Measurements from ENCODE around the gene RBP3. TPM values are rescaled to one million over a fixed set of nuclear protein-coding genes. Genes with fewer than 3 reads are reported as not detected.

RBP3 gene
- total and polyA plus RNA-seq, 2 of the 4 experiments (the other 2 are of a cell fraction), result not detected

DNA sequence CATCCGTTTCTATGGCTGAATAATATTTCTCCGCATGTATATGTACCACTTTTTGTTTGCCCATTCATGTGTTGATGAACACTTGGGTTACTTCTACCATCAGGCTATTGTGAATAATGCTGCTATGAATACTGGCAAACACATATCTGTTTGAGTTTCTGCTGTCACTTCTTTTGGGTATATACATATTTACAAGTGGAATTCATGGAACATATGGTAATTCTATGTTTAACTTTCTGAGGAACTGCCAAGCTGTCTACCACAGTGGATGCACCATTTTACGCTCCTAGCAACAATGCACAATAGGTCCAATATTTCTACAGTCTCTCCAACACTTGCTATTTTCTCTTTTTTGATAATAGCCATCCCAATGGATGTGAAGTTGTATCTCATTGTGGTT lies 41.5 kb downstream of the RBP3 start:
- in situ Hi-C loops (cut with MboI; ENCODE audit: low sequenced_read_pairs), result loop anchor here (10.0 kb wide), 1 partner anchor 1285 kb away; no protein-coding TSS in a partner anchor
- H4K20me1 ChIP-seq (ENCODE audit: insufficient read depth, low read length), result no peaks in the 10 kb centered on the region
- no peak overlapping the region for H4K8ac ChIP-seq (ENCODE audit: low read depth in 2 of 2, low read length in 2 of 2)
- peaks cover 21% of the 10 kb centered on the region for H3K27me3 ChIP-seq (ENCODE audit: control insufficient read depth, insufficient read depth, low read length)
- H3K9me1 ChIP-seq (ENCODE audit: insufficient read depth, low read length), result no peaks in the 10 kb centered on the region
- no peak overlapping the region for H3K56ac ChIP-seq (ENCODE audit: extremely low read depth, insufficient read depth, low read length)
- no peak overlapping the region for H2AFZ ChIP-seq (replicated peaks; ENCODE audit: low read length, poor library complexity)
- H3K27ac ChIP-seq (ENCODE audit: insufficient read depth, low read length), result no peak overlapping the region
- H3K18ac ChIP-seq (ENCODE audit: low read depth, low read length), result no peak overlapping the region
- H4K5ac ChIP-seq (ENCODE audit: low read depth, low read length), result no peak overlapping the region
- H3K23ac ChIP-seq (ENCODE audit: low read depth, low read length), result no peak overlapping the region
- H2BK120ac ChIP-seq (ENCODE audit: low read depth, low read length), result no peak overlapping the region
- no peak for TF ChIP-seq RFX5 (IDR thresholded peaks at IDR 0.05; ENCODE audit: low read depth, low read length)
- no peak for TF ChIP-seq MAFK (IDR thresholded peaks at IDR 0.05; ENCODE audit: low read depth, low read length)
- TF ChIP-seq CHD1 (IDR thresholded peaks at IDR 0.05; ENCODE audit: low read depth, low read length), result no peak
- TF ChIP-seq SMC3 (IDR thresholded peaks at IDR 0.05; ENCODE audit: low read depth, low read length), result no peak
- TF ChIP-seq POLR2A (IDR thresholded peaks at IDR 0.05; ENCODE audit: low read depth, low read length), result no peak
- no peak for TF ChIP-seq MAZ (IDR thresholded peaks at IDR 0.05; ENCODE audit: borderline replicate concordance, low read depth, low read length)
- TF ChIP-seq, protein P1, sequence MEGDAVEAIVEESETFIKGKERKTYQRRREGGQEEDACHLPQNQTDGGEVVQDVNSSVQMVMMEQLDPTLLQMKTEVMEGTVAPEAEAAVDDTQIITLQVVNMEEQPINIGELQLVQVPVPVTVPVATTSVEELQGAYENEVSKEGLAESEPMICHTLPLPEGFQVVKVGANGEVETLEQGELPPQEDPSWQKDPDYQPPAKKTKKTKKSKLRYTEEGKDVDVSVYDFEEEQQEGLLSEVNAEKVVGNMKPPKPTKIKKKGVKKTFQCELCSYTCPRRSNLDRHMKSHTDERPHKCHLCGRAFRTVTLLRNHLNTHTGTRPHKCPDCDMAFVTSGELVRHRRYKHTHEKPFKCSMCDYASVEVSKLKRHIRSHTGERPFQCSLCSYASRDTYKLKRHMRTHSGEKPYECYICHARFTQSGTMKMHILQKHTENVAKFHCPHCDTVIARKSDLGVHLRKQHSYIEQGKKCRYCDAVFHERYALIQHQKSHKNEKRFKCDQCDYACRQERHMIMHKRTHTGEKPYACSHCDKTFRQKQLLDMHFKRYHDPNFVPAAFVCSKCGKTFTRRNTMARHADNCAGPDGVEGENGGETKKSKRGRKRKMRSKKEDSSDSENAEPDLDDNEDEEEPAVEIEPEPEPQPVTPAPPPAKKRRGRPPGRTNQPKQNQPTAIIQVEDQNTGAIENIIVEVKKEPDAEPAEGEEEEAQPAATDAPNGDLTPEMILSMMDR (conservative IDR thresholded peaks at IDR 0.05; ENCODE audit: low read depth, low read length), result no peak
- no peak for TF ChIP-seq RCOR1 (IDR thresholded peaks at IDR 0.05; ENCODE audit: insufficient replicate concordance, low read length)
- TF ChIP-seq ELK1 (IDR thresholded peaks at IDR 0.05; ENCODE audit: borderline replicate concordance, low read depth, low read length), result no peak
- no peak for TF ChIP-seq BHLHE40 (IDR thresholded peaks at IDR 0.05; ENCODE audit: low read depth, low read length)
- TF ChIP-seq, protein P2, sequence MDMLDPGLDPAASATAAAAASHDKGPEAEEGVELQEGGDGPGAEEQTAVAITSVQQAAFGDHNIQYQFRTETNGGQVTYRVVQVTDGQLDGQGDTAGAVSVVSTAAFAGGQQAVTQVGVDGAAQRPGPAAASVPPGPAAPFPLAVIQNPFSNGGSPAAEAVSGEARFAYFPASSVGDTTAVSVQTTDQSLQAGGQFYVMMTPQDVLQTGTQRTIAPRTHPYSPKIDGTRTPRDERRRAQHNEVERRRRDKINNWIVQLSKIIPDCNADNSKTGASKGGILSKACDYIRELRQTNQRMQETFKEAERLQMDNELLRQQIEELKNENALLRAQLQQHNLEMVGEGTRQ (IDR thresholded peaks at IDR 0.05; ENCODE audit: low read depth, low read length), result no peak
- no peak for TF ChIP-seq NFE2L2 (IDR thresholded peaks at IDR 0.05; ENCODE audit: low read depth, low read length)
- DNase-seq, result no peak
- WGBS, 2 experiments (ENCODE audit: extremely low coverage in 2 of 2, insufficient read length in 1 of 2), result no CpG with 5 or more reads among the region's 3 CpGs
- no peak overlapping the region for H3K14ac ChIP-seq (replicated peaks; ENCODE audit: low read depth, low read length)
- no peaks in the 10 kb centered on the region for H3K4me1 ChIP-seq (ENCODE audit: control insufficient read depth, insufficient read depth, low read length)
- no TSS peak for BruUV-seq (replicated peaks)
- no peaks in the 10 kb centered on the region; the same call in none of the 2 replicates for H3K9me3 ChIP-seq (ENCODE audit: control insufficient read depth, insufficient read depth, low read length)
- dilution Hi-C loops (cut with HindIII; ENCODE audit: low sequenced_read_pairs, unreplicated experiment), result no loop called here
- ChIA-PET POLR2A (ENCODE audit: unreplicated experiment) (no interaction called here), CTCF (no interaction called here)
- no peak overlapping the region for H3K4ac ChIP-seq (ENCODE audit: low read depth, low read length)
- H3K4me2 ChIP-seq (ENCODE audit: low read depth, low read length), result no peak overlapping the region
- no peaks in the 10 kb centered on the region for H3K36me3 ChIP-seq (ENCODE audit: control insufficient read depth, insufficient read depth, low read length)
- intact Hi-C loops (cut with micrococcal nuclease), result no loop called here
- no peak for ATAC-seq (ENCODE audit: low read depth)
- no peaks in the 10 kb centered on the region for H3K79me1 ChIP-seq (ENCODE audit: low read depth in 1 of 2, low read length in 2 of 2)
- H2AK9ac ChIP-seq (replicated peaks; ENCODE audit: low read depth, low read length, poor library complexity), result no peak overlapping the region
- no peak overlapping the region for H2BK5ac ChIP-seq (ENCODE audit: low read depth, low read length, poor library complexity, severe bottlenecking)
- H2BK15ac ChIP-seq (ENCODE audit: low read depth, low read length), result no peak overlapping the region
- H4K91ac ChIP-seq (ENCODE audit: insufficient read depth, low read depth, low read length), result no peak overlapping the region
- H2BK20ac ChIP-seq (ENCODE audit: low read depth, low read length), result no peak overlapping the region
- H2AK5ac ChIP-seq (ENCODE audit: low read depth, low read length), result no peak overlapping the region
- no peak overlapping the region for H3K4me3 ChIP-seq (ENCODE audit: insufficient read depth, low read depth, low read length)
- H3K9ac ChIP-seq (ENCODE audit: low read depth, low read length), result no peak overlapping the region

Data from IMR-90 (cell line).